Measurements from ENCODE around the gene SOCS6.
"Not testable (repeated sequence)": the region's sequence is repeated elsewhere in the genome, so short reads cannot be mapped to it uniquely, and the experiment has no call there.

SOCS6 gene, protein sequence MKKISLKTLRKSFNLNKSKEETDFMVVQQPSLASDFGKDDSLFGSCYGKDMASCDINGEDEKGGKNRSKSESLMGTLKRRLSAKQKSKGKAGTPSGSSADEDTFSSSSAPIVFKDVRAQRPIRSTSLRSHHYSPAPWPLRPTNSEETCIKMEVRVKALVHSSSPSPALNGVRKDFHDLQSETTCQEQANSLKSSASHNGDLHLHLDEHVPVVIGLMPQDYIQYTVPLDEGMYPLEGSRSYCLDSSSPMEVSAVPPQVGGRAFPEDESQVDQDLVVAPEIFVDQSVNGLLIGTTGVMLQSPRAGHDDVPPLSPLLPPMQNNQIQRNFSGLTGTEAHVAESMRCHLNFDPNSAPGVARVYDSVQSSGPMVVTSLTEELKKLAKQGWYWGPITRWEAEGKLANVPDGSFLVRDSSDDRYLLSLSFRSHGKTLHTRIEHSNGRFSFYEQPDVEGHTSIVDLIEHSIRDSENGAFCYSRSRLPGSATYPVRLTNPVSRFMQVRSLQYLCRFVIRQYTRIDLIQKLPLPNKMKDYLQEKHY

DNA sequence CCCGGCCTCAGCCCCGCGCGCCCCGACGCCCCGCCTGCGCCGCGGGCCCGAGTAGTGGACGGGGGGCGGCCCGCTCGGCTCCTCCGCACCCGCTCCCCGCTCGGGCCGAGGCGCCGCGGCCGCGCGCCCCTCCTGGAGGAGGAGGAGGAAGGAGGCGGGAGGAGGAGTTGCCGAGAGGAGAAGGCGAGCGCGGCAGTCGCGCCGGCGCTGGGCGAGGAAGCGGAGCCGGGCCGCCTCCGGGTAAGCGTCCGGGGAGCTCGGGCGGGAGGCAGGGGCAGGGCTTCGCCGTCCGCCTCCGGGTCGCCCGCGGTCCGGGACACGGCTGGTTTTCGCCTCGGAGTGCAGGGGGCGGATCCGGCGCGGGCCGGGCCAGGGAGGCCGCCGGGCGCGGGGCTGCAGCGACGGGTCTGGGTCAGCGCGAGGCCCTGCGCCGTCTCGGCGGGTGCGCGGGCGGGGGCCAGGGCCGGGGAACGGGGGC lies at the start of gene SOCS6:
TSS of gene SOCS6 (plus strand) at position 195 of the 478 bp plus-strand sequence. CDS start 35,624 bp downstream, outside the sequence.
- Histone ChIP-seq H3K36me3 (ENCODE audit: control insufficient read depth, insufficient read depth, low read length) (no peaks in the 10 kb centered on the region), H3K4me1 (ENCODE audit: control insufficient read depth, insufficient read depth, low read length) (no peaks in the 10 kb centered on the region), H3K4me3 (ENCODE audit: low read length) (peak within 1 kb of the TSS; percentile 100), H3K27ac (ENCODE audit: low read length) (no peak within 1 kb of the TSS), H3K27me3 (ENCODE audit: control insufficient read depth, insufficient read depth, low read length) (no peaks in the 10 kb centered on the region), H3K9me3 (ENCODE audit: control insufficient read depth, insufficient read depth, low read length) (no peaks in the 10 kb centered on the region)
- no peak for DNase-seq (ENCODE audit: low read depth, low spot score)
- WGBS (ENCODE audit: insufficient coverage, insufficient read length) = no CpG with 5 or more reads among the region's 77 CpGs

- H3K36me3 ChIP-seq (ENCODE audit: control insufficient read depth, insufficient read depth, low read length) = no peaks in the 10 kb centered on the region
- H3K27ac ChIP-seq (ENCODE audit: low read length) = no peak overlapping the region
- no peak for DNase-seq (ENCODE audit: low read depth, low spot score)
- H3K4me3 ChIP-seq (ENCODE audit: low read length) = no peak overlapping the region
- no peaks in the 10 kb centered on the region for H3K27me3 ChIP-seq (ENCODE audit: control insufficient read depth, insufficient read depth, low read length)
- WGBS (ENCODE audit: insufficient coverage, insufficient read length) = no CpG with 5 or more reads among the region's 13 CpGs
- no peaks in the 10 kb centered on the region for H3K4me1 ChIP-seq (ENCODE audit: control insufficient read depth, insufficient read depth, low read length)
- H3K9me3 ChIP-seq (ENCODE audit: control insufficient read depth, insufficient read depth, low read length) = no peaks in the 10 kb centered on the region; the same call in 1 of the 2 replicates
Observed at GRCh38 chr18:70243131-70243929, 45.5 kb upstream of the SOCS6 start.

GRCh38 chr18:70246061-70246466 lies 42.8 kb upstream of the SOCS6 start:
- WGBS (ENCODE audit: insufficient coverage, insufficient read length) = no CpG with 5 or more reads among the region's 4 CpGs
- Histone ChIP-seq H3K27me3 (ENCODE audit: control insufficient read depth, insufficient read depth, low read length) (no peaks in the 10 kb centered on the region), H3K4me3 (ENCODE audit: low read length) (no peak overlapping the region), H3K4me1 (ENCODE audit: control insufficient read depth, insufficient read depth, low read length) (no peaks in the 10 kb centered on the region), H3K9me3 (ENCODE audit: control insufficient read depth, insufficient read depth, low read length) (no peaks in the 10 kb centered on the region; the same call in 1 of the 2 replicates), H3K36me3 (ENCODE audit: control insufficient read depth, insufficient read depth, low read length) (no peaks in the 10 kb centered on the region), H3K27ac (ENCODE audit: low read length) (no peak overlapping the region)
- DNase-seq (ENCODE audit: low read depth, low spot score) = no peak

DNA sequence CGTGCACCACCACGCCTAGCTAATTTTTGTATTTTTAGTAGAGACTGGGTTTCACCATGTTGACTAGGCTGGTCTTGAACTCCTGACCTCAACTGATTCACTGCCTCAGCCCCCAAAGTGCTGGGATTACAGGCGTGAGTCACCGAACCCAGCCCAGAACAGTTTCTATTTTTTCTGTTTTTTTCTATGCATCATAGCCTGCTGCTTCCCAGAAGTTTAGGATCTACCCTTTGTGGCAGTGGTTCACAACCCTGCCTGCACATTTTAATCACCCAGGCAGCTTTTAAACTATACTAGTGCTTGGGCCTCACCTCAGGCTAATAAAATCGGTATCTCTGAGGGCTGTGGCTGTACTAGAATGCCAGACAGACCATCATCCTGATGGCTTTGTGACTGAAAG lies 39.7 kb upstream of the SOCS6 start:
- H3K27me3 ChIP-seq (ENCODE audit: control insufficient read depth, insufficient read depth, low read length) = no peaks in the 10 kb centered on the region
- no peaks in the 10 kb centered on the region for H3K4me1 ChIP-seq (ENCODE audit: control insufficient read depth, insufficient read depth, low read length)
- no peaks in the 10 kb centered on the region for H3K9me3 ChIP-seq (ENCODE audit: control insufficient read depth, insufficient read depth, low read length)
- DNase-seq (ENCODE audit: low read depth, low spot score) = no peak
- H3K4me3 ChIP-seq (ENCODE audit: low read length) = no peak overlapping the region
- no peaks in the 10 kb centered on the region for H3K36me3 ChIP-seq (ENCODE audit: control insufficient read depth, insufficient read depth, low read length)
- no CpG with 5 or more reads among the region's 5 CpGs for WGBS (ENCODE audit: insufficient coverage, insufficient read length)
- H3K27ac ChIP-seq (ENCODE audit: low read length) = no peak overlapping the region

DNA sequence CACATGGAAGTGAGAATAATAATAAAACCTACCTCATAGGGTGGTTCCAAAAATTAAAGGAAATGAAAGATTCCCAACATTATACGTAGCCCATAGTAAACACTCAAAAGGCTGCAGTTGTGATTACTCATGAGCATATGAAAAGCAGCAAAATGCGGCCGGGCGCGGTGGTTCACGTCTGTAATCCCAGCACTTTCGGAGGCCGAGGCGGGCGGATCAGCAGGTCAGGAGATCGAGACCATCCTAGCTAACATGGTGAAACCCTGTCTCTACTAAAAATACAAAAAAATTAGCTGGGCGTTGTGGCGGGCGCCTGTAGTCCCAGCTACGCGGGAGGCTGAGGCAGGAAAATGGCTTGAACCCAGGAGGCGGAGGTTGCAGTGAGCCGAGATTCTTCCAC lies 39.0 kb upstream of the SOCS6 start:
- H3K27ac ChIP-seq (ENCODE audit: low read length); H3K9me3 ChIP-seq (ENCODE audit: control insufficient read depth, insufficient read depth, low read length); H3K4me1 ChIP-seq (ENCODE audit: control insufficient read depth, insufficient read depth, low read length); DNase-seq (ENCODE audit: low read depth, low spot score); H3K27me3 ChIP-seq (ENCODE audit: control insufficient read depth, insufficient read depth, low read length); H3K36me3 ChIP-seq (ENCODE audit: control insufficient read depth, insufficient read depth, low read length); H3K4me3 ChIP-seq (ENCODE audit: low read length): not testable (repeated sequence)
- WGBS (ENCODE audit: insufficient coverage, insufficient read length) = no CpG with 5 or more reads among the region's 18 CpGs

- no CpG with 5 or more reads among the region's 12 CpGs for WGBS (ENCODE audit: insufficient coverage, insufficient read length)
- DNase-seq (ENCODE audit: low read depth, low spot score) = no peak
- no peaks in the 10 kb centered on the region for H3K27me3 ChIP-seq (ENCODE audit: control insufficient read depth, insufficient read depth, low read length)
Observed at GRCh38 chr18:70250781-70251180, 38.1 kb upstream of the SOCS6 start.

DNA sequence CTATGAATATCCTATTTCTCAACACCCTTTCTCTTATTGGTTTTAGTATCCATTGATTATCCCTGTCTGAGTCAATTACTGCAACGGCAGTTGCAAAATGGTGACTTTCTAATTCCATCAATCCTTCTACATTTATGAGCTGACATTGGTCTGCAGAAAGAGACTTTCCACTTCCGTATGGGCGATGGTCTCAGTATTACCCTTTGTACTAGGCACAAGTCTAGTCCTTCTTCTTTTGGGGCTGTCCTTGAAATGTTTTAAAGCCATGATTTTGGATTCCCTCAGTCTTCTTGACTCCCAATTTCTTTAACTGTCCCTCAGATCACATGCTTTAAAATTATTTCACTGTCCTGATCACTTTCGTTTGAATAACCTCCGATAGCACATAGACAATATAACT lies 32.7 kb upstream of the SOCS6 start:
- WGBS (ENCODE audit: insufficient coverage, insufficient read length) = no CpG with 5 or more reads among the region's 5 CpGs
- Histone ChIP-seq H3K4me3 (ENCODE audit: low read length) (no peak overlapping the region), H3K27ac (ENCODE audit: low read length) (no peak overlapping the region), H3K36me3 (ENCODE audit: control insufficient read depth, insufficient read depth, low read length) (no peaks in the 10 kb centered on the region), H3K4me1 (ENCODE audit: control insufficient read depth, insufficient read depth, low read length) (no peaks in the 10 kb centered on the region), H3K9me3 (ENCODE audit: control insufficient read depth, insufficient read depth, low read length) (no peaks in the 10 kb centered on the region), H3K27me3 (ENCODE audit: control insufficient read depth, insufficient read depth, low read length) (no peaks in the 10 kb centered on the region)
- no peak for DNase-seq (ENCODE audit: low read depth, low spot score)

More at GRCh38 chr18:70250781-70251180, 38.1 kb upstream of the SOCS6 start:
- H3K9me3 ChIP-seq (ENCODE audit: control insufficient read depth, insufficient read depth, low read length) = no peaks in the 10 kb centered on the region
- H3K4me3 ChIP-seq (ENCODE audit: low read length) = no peak overlapping the region
- no peaks in the 10 kb centered on the region for H3K4me1 ChIP-seq (ENCODE audit: control insufficient read depth, insufficient read depth, low read length)
- H3K36me3 ChIP-seq (ENCODE audit: control insufficient read depth, insufficient read depth, low read length) = no peaks in the 10 kb centered on the region
- H3K27ac ChIP-seq (ENCODE audit: low read length) = no peak overlapping the region

- DNase-seq (ENCODE audit: low read depth, low spot score) = no peak
- Histone ChIP-seq H3K9me3 (ENCODE audit: control insufficient read depth, insufficient read depth, low read length) (no peaks in the 10 kb centered on the region), H3K4me1 (ENCODE audit: control insufficient read depth, insufficient read depth, low read length) (no peaks in the 10 kb centered on the region), H3K27ac (ENCODE audit: low read length) (no peak overlapping the region), H3K4me3 (ENCODE audit: low read length) (no peak overlapping the region), H3K27me3 (ENCODE audit: control insufficient read depth, insufficient read depth, low read length) (no peaks in the 10 kb centered on the region), H3K36me3 (ENCODE audit: control insufficient read depth, insufficient read depth, low read length) (no peaks in the 10 kb centered on the region)
- WGBS (ENCODE audit: insufficient coverage, insufficient read length) = no CpG with 5 or more reads among the region's 4 CpGs
Observed at GRCh38 chr18:70256994-70257393, 31.9 kb upstream of the SOCS6 start.

GRCh38 chr18:70258243-70258642 lies 30.6 kb upstream of the SOCS6 start:
- H3K27me3 ChIP-seq (ENCODE audit: control insufficient read depth, insufficient read depth, low read length) = no peaks in the 10 kb centered on the region
- no peak for DNase-seq (ENCODE audit: low read depth, low spot score)
- H3K9me3 ChIP-seq (ENCODE audit: control insufficient read depth, insufficient read depth, low read length) = no peaks in the 10 kb centered on the region
- no peaks in the 10 kb centered on the region for H3K4me1 ChIP-seq (ENCODE audit: control insufficient read depth, insufficient read depth, low read length)
- H3K27ac ChIP-seq (ENCODE audit: low read length) = no peak overlapping the region
- H3K4me3 ChIP-seq (ENCODE audit: low read length) = no peak overlapping the region
- H3K36me3 ChIP-seq (ENCODE audit: control insufficient read depth, insufficient read depth, low read length) = no peaks in the 10 kb centered on the region

DNA sequence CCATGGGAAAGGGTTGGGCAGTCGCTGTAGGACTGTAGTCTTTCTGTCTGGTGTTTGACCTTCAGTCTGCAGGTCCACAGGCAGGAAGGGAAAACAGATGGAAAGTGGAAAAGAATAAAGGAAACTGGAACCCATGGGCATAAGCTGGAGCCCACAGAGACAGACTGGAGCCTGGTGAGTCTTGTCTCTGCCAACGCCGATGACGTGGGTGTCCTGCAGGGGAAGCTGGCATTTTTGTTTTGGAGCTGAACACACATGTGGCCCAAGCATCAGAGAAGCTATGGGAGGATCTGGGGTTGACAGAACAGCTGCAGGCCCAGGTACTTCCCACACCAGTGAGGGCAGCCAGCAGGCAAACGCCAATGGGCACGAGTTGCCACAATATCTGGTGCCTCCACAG lies 28.2 kb upstream of the SOCS6 start:
- Histone ChIP-seq H3K27ac (ENCODE audit: low read length) (no peak overlapping the region), H3K36me3 (ENCODE audit: control insufficient read depth, insufficient read depth, low read length) (no peaks in the 10 kb centered on the region), H3K27me3 (ENCODE audit: control insufficient read depth, insufficient read depth, low read length) (no peaks in the 10 kb centered on the region), H3K4me3 (ENCODE audit: low read length) (no peak overlapping the region), H3K4me1 (ENCODE audit: control insufficient read depth, insufficient read depth, low read length) (no peaks in the 10 kb centered on the region), H3K9me3 (ENCODE audit: control insufficient read depth, insufficient read depth, low read length) (no peaks in the 10 kb centered on the region)
- whole genome bisulfite sequencing (ENCODE audit: insufficient coverage, insufficient read length) = no CpG with 5 or more reads among the region's 6 CpGs
- no peak for DNase-seq (ENCODE audit: low read depth, low spot score)
